ENCODE results near the gene PCSK2.
A peak's percentile ranks its signal among the peaks of the same experiment; 100 is the strongest.

Gene PCSK2

GRCh38 chr20:17510548-17510947 lies 283.7 kb downstream of the PCSK2 start:
- DNase-seq = no peak

GRCh38 chr20:17511401-17511800 lies 284.6 kb downstream of the PCSK2 start:
- DNase-seq = no peak

GRCh38 chr20:17513939-17514338 lies 287.1 kb downstream of the PCSK2 start:
- DNase-seq = no peak

GRCh38 chr20:17515053-17515452 lies 288.2 kb downstream of the PCSK2 start:
- DNase-seq = no peak

GRCh38 chr20:17518339-17519052 lies 291.7 kb downstream of the PCSK2 start:
- no peak for DNase-seq

- DNase-seq = no peak
Observed at GRCh38 chr20:17519606-17520285, 292.9 kb downstream of the PCSK2 start.

- no peak for DNase-seq
Observed at GRCh38 chr20:17520583-17520982, 293.7 kb downstream of the PCSK2 start.

GRCh38 chr20:17522528-17522927 lies 295.7 kb downstream of the PCSK2 start:
- DNase-seq = no peak

GRCh38 chr20:17523326-17523725 lies 296.5 kb downstream of the PCSK2 start:
- DNase-seq = no peak

GRCh38 chr20:17524560-17524959 lies 297.7 kb downstream of the PCSK2 start:
- DNase-seq = no peak

GRCh38 chr20:17525132-17525531 lies 298.3 kb downstream of the PCSK2 start:
- DNase-seq = no peak

- DNase-seq = no peak
Observed at GRCh38 chr20:17525650-17526049, 298.8 kb downstream of the PCSK2 start.

- no peak for DNase-seq
Observed at GRCh38 chr20:17529586-17529985, 302.7 kb downstream of the PCSK2 start.

GRCh38 chr20:17530153-17530552 lies 303.3 kb downstream of the PCSK2 start:
- DNase-seq = no peak

- peak; percentile 20 for DNase-seq
Observed at GRCh38 chr20:17530716-17531664, 304.1 kb downstream of the PCSK2 start, which contains the start of gene BFSP1. Gene BFSP1 (minus strand): TSS chr20:17531379. CDS start chr20:17531329, 50 bp downstream.

- no peak for DNase-seq
Observed at GRCh38 chr20:17531665-17532025, 304.8 kb downstream of the PCSK2 start.

GRCh38 chr20:17533396-17533795 lies 306.6 kb downstream of the PCSK2 start:
- DNase-seq = no peak

- DNase-seq = no peak
Observed at GRCh38 chr20:17534077-17534476, 307.2 kb downstream of the PCSK2 start.
